Liver (tissue), 9 donors: Measurements from ENCODE around the gene CYB5D1. TPM values are rescaled to one million over a fixed set of nuclear protein-coding genes. Genes with fewer than 3 reads are reported as not detected.
A peak's percentile ranks its signal among the peaks of the same experiment; 100 is the strongest.

Source experiments
- DNase-seq: peaks from one replicate; pipeline ENCODE4 v3.0.0-alpha.2; 2017; ENCODE audit warnings: low spot score
- H3K27ac ChIP-seq, 2 donors: one replicate each; pipeline ENCODE4 v1.7.0; 2013; ENCODE audit warnings: inconsistent platforms in 2 of 2, low read length in 2 of 2, control low read depth in 1 of 2, low read depth in 1 of 2, mild to moderate bottlenecking in 1 of 2
- H3K27me3 ChIP-seq, 4 donors: one replicate each; pipeline versions ENCODE4 v1.6.1 to v1.7.0; 2013; ENCODE audit warnings: low read length in 3 of 4, inconsistent platforms in 1 of 4, mild to moderate bottlenecking in 1 of 4, moderate library complexity in 1 of 4; ENCODE audit not compliant: control insufficient read depth in 4 of 4, insufficient read depth in 4 of 4
- H3K36me3 ChIP-seq, 4 donors: one replicate each; pipeline versions ENCODE4 v1.6.1 to v1.7.0; 2013; ENCODE audit warnings: low read length in 3 of 4, mild to moderate bottlenecking in 3 of 4, low read depth in 1 of 4, moderate library complexity in 1 of 4; ENCODE audit not compliant: control insufficient read depth in 4 of 4, insufficient read depth in 3 of 4
- H3K4me1 ChIP-seq, 4 donors: one replicate each; pipeline versions ENCODE4 v1.6.1 to v1.7.0; 2013; ENCODE audit warnings: low read length in 3 of 4, mild to moderate bottlenecking in 3 of 4, moderate library complexity in 1 of 4; ENCODE audit not compliant: control insufficient read depth in 4 of 4, insufficient read depth in 4 of 4
- H3K4me3 ChIP-seq, 3 donors: one replicate each; pipeline versions ENCODE4 v1.6.1 to v1.7.0; 2013; ENCODE audit warnings: low read length in 3 of 3, control low read depth in 1 of 3, low read depth in 1 of 3, mild to moderate bottlenecking in 1 of 3
- H3K9ac ChIP-seq, 2 donors: one replicate each; pipeline ENCODE4 v1.7.0; 2013; ENCODE audit warnings: low read length in 2 of 2, mild to moderate bottlenecking in 2 of 2, moderate library complexity in 2 of 2, control low read depth in 1 of 2, low read depth in 1 of 2
- H3K9me3 ChIP-seq, 4 donors: one replicate each; pipeline versions ENCODE4 v1.6.1 to v1.7.0; 2013; ENCODE audit warnings: low read length in 3 of 4; ENCODE audit not compliant: control insufficient read depth in 4 of 4
- EGR1 ChIP-seq, 2 donors: IDR thresholded peaks; 2 replicates each; pipeline ENCODE4 v1.6.1; 2016 to 2018; ENCODE audit warnings: antibody characterized with exemption in 2 of 2, low read depth in 2 of 2
- FOXA1 ChIP-seq: IDR thresholded peaks from 2 replicates; pipeline ENCODE4 v1.6.1; 2016; ENCODE audit warnings: antibody characterized with exemption
- GABPA ChIP-seq, 2 donors: IDR thresholded peaks in 1 of 2; conservative IDR thresholded peaks in 1 of 2; 2 replicates each; pipeline ENCODE4 v1.6.1; 2016; ENCODE audit warnings: antibody characterized with exemption in 2 of 2, mild to moderate bottlenecking in 1 of 2, moderate library complexity in 1 of 2
- HNF4A ChIP-seq, 2 donors: conservative IDR thresholded peaks; 2 replicates each; pipeline ENCODE4 v1.6.1; 2016; ENCODE audit warnings: antibody characterized with exemption in 2 of 2, mild to moderate bottlenecking in 2 of 2
- HNF4G ChIP-seq: IDR thresholded peaks from 2 replicates; pipeline ENCODE4 v1.6.1; 2016; ENCODE audit warnings: antibody characterized with exemption
- NR2F2 ChIP-seq: IDR thresholded peaks from 2 replicates; pipeline ENCODE4 v1.6.1; 2016; ENCODE audit warnings: antibody characterized with exemption
- RAD21 ChIP-seq, 2 donors: IDR thresholded peaks; 2 replicates each; pipeline ENCODE4 v1.6.1; 2016; ENCODE audit warnings: antibody characterized with exemption in 2 of 2, mild to moderate bottlenecking in 2 of 2
- RXRA ChIP-seq, 2 donors: IDR thresholded peaks; 2 replicates each; pipeline ENCODE4 v1.6.1; 2017 to 2018; ENCODE audit warnings: antibody characterized with exemption in 2 of 2, mild to moderate bottlenecking in 1 of 2
- SP1 ChIP-seq: IDR thresholded peaks from 2 replicates; pipeline ENCODE4 v1.6.1; 2018; ENCODE audit warnings: antibody characterized with exemption, mild to moderate bottlenecking
- TAF1 ChIP-seq: conservative IDR thresholded peaks from 2 replicates; pipeline ENCODE4 v1.6.1; 2016; ENCODE audit warnings: antibody characterized with exemption, mild to moderate bottlenecking
- YY1 ChIP-seq: IDR thresholded peaks from 2 replicates; pipeline ENCODE4 v1.6.1; 2016; ENCODE audit warnings: antibody characterized with exemption, mild to moderate bottlenecking
- WGBS: extraction: QIAGEN DNeasy Blood & Tissue Kit; methylation state at CpG from one replicate; pipeline ENCODE4 v1.1.7; 2013; 5-methylcytosine and 5-hydroxymethylcytosine counted together
- polyA plus RNA-seq, 2 donors: library from polyadenylated mRNA; stranded (reverse) in 1 of 2; unstranded in 1 of 2; fragments of 200-250 nt in 1 of 2; fragments of >200 nt in 1 of 2; fragmentation: Nextera tagmentation in 1 of 2; extraction: Ambion mirVana in 1 of 2; gene quantifications; one replicate each; pipeline versions ENCODE4 v1.2.1 to v1.2.3, GENCODE V29; 2013 to 2015
- total RNA-seq, 2 donors: library from RNA; depleted of rRNA; stranded (reverse); fragments of >200 nt; gene quantifications; one replicate each; pipeline ENCODE4 v1.2.3, GENCODE V29; 2014
- TF ChIP-seq, protein P1 (sequence below): fragments of 150-350 bp; IDR thresholded peaks from 2 replicates; pipeline ENCODE4 v1.5.1; 2017; ENCODE audit warnings: improper control_type of control experiment, low read depth, low read length; ENCODE audit not compliant: missing input control
- TF ChIP-seq, protein P2 (sequence below): IDR thresholded peaks from 2 replicates; pipeline ENCODE4 v1.6.1; 2016; ENCODE audit warnings: antibody characterized with exemption, mild to moderate bottlenecking
- TF ChIP-seq, protein P3 (sequence below): IDR thresholded peaks from 2 replicates; pipeline ENCODE4 v1.6.1; 2016; ENCODE audit warnings: antibody characterized with exemption
- donor health status: healthy.
- donor health status: healthy.
- donor health status: healthy.
- donor health status: healthy.
- donor health status: healthy.

Gene CYB5D1
- total and polyA plus RNA-seq, 4 donors, result 2.5 to 12.0 (median 6.6) TPM

DNA sequence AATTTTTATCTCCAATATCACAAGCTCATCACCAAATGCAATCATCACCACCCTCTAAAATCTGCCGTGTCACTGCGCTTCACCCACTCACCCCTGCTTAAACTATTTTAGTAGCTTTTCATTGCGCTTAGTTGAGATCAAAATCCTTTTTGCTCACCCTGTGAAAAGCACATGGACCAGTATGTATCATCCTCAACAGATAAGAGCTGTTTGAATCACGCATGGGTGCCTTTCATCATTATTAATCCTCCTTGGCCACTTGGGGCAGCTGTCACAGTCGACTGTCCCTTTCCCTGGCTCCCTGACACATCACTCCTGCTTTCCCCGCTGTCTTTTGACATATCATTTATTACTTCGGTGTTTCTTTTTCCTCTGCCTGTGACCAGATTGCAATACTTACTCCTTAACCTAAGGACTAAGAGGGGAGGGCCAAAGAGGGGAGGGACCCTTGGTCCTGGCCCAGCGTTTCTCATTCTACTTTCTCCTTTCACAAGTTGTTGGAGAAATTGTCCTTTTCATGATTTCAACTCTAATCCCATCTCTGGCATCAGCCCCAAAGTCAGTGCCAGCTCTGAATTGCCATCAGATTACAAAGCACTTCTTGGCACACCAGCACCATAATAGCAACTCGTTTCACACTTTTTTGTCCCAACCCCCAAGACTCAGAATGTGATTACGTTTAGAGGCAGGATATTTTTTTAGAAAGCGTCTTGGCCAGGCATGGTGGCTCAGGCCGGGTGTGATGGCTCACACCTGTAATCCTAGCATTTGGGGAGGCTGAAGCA, 32.4 kb upstream of the CYB5D1 start:
- no peak overlapping the region for H3K4me3 ChIP-seq
- no peaks in the 10 kb centered on the region for H3K9me3 ChIP-seq
- 43% methylated on average over 12 of the region's 12 CpGs for WGBS
- no peak overlapping the region for H3K27ac ChIP-seq
- H3K27me3 ChIP-seq, result no peaks in the 10 kb centered on the region
- no peaks in the 10 kb centered on the region for H3K4me1 ChIP-seq
- no peaks in the 10 kb centered on the region for H3K36me3 ChIP-seq
- DNase-seq, result no peak
- TF ChIP-seq, protein P1, sequence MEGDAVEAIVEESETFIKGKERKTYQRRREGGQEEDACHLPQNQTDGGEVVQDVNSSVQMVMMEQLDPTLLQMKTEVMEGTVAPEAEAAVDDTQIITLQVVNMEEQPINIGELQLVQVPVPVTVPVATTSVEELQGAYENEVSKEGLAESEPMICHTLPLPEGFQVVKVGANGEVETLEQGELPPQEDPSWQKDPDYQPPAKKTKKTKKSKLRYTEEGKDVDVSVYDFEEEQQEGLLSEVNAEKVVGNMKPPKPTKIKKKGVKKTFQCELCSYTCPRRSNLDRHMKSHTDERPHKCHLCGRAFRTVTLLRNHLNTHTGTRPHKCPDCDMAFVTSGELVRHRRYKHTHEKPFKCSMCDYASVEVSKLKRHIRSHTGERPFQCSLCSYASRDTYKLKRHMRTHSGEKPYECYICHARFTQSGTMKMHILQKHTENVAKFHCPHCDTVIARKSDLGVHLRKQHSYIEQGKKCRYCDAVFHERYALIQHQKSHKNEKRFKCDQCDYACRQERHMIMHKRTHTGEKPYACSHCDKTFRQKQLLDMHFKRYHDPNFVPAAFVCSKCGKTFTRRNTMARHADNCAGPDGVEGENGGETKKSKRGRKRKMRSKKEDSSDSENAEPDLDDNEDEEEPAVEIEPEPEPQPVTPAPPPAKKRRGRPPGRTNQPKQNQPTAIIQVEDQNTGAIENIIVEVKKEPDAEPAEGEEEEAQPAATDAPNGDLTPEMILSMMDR, result no peak
- TF ChIP-seq RAD21 (IDR thresholded peaks at IDR 0.05) (peak; percentile 45 to 62), NR2F2 (no peak), RXRA (IDR thresholded peaks at IDR 0.05) (no peak), HNF4G (no peak), FOXA1 (no peak)
- TF ChIP-seq, protein P2, sequence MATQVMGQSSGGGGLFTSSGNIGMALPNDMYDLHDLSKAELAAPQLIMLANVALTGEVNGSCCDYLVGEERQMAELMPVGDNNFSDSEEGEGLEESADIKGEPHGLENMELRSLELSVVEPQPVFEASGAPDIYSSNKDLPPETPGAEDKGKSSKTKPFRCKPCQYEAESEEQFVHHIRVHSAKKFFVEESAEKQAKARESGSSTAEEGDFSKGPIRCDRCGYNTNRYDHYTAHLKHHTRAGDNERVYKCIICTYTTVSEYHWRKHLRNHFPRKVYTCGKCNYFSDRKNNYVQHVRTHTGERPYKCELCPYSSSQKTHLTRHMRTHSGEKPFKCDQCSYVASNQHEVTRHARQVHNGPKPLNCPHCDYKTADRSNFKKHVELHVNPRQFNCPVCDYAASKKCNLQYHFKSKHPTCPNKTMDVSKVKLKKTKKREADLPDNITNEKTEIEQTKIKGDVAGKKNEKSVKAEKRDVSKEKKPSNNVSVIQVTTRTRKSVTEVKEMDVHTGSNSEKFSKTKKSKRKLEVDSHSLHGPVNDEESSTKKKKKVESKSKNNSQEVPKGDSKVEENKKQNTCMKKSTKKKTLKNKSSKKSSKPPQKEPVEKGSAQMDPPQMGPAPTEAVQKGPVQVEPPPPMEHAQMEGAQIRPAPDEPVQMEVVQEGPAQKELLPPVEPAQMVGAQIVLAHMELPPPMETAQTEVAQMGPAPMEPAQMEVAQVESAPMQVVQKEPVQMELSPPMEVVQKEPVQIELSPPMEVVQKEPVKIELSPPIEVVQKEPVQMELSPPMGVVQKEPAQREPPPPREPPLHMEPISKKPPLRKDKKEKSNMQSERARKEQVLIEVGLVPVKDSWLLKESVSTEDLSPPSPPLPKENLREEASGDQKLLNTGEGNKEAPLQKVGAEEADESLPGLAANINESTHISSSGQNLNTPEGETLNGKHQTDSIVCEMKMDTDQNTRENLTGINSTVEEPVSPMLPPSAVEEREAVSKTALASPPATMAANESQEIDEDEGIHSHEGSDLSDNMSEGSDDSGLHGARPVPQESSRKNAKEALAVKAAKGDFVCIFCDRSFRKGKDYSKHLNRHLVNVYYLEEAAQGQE, result no peak
- TF ChIP-seq, protein P3, sequence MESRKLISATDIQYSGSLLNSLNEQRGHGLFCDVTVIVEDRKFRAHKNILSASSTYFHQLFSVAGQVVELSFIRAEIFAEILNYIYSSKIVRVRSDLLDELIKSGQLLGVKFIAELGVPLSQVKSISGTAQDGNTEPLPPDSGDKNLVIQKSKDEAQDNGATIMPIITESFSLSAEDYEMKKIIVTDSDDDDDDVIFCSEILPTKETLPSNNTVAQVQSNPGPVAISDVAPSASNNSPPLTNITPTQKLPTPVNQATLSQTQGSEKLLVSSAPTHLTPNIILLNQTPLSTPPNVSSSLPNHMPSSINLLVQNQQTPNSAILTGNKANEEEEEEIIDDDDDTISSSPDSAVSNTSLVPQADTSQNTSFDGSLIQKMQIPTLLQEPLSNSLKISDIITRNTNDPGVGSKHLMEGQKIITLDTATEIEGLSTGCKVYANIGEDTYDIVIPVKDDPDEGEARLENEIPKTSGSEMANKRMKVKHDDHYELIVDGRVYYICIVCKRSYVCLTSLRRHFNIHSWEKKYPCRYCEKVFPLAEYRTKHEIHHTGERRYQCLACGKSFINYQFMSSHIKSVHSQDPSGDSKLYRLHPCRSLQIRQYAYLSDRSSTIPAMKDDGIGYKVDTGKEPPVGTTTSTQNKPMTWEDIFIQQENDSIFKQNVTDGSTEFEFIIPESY, result no peak
- H3K9ac ChIP-seq, result no peak overlapping the region

DNA sequence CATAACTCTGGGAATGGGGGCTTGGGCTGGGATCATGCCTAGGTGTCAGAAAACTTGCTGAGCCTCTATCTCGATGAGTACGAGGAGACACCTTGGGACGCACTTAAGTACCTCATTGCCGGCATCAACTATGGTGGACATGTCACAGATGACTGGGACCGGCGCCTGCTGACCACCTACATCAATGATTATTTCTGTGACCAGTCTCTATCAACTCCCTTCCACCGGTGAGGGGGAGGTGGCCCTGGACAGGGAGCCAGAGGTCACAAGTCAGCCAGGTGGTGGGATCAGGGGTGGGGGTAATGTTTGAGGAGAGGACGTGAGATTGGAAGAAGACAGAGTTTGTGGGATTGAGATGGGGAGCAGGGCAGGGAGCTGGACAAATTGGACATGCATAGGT, 27.2 kb upstream of the CYB5D1 start:
- Histone ChIP-seq H3K27me3 (no peaks in the 10 kb centered on the region), H3K4me3 (no peak overlapping the region), H3K9ac (no peak overlapping the region), H3K27ac (no peak overlapping the region), H3K36me3 (no peaks in the 10 kb centered on the region), H3K9me3 (no peaks in the 10 kb centered on the region), H3K4me1 (peaks cover 6 to 21% (median 14%) of the 10 kb centered on the region in 4 donors)
- 86% methylated on average over 8 of the region's 8 CpGs for WGBS
- no peak for DNase-seq
- TF ChIP-seq YY1 (no peak), GABPA (IDR thresholded peaks at IDR 0.05 in 1 of 2, conservative IDR thresholded peaks at IDR 0.05 in 1 of 2) (no peak), RXRA (IDR thresholded peaks at IDR 0.05) (no peak), TAF1 (no peak), SP1 (no peak), EGR1 (IDR thresholded peaks at IDR 0.05; ENCODE audit: low read depth in 2 of 2) (no peak), RAD21 (IDR thresholded peaks at IDR 0.05) (no peak), HNF4G (no peak), NR2F2 (no peak), HNF4A (conservative IDR thresholded peaks at IDR 0.05) (no peak)
- TF ChIP-seq, protein P2, result no peak
- TF ChIP-seq, protein P3, result no peak
- TF ChIP-seq, protein P1, result no peak
